ENCODE data around the gene ZDHHC8.

The ZDHHC8 gene

GRCh38 chr22:20140521-20140964 is 8.9 kb downstream of the ZDHHC8 start:
- no peak for DNase-seq (ENCODE audit: low read depth)
- H3K4me3 ChIP-seq (ENCODE audit: low read length), result no peak overlapping the region
- TF ChIP-seq, protein P1, sequence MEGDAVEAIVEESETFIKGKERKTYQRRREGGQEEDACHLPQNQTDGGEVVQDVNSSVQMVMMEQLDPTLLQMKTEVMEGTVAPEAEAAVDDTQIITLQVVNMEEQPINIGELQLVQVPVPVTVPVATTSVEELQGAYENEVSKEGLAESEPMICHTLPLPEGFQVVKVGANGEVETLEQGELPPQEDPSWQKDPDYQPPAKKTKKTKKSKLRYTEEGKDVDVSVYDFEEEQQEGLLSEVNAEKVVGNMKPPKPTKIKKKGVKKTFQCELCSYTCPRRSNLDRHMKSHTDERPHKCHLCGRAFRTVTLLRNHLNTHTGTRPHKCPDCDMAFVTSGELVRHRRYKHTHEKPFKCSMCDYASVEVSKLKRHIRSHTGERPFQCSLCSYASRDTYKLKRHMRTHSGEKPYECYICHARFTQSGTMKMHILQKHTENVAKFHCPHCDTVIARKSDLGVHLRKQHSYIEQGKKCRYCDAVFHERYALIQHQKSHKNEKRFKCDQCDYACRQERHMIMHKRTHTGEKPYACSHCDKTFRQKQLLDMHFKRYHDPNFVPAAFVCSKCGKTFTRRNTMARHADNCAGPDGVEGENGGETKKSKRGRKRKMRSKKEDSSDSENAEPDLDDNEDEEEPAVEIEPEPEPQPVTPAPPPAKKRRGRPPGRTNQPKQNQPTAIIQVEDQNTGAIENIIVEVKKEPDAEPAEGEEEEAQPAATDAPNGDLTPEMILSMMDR (IDR thresholded peaks at IDR 0.05; ENCODE audit: insufficient read depth, low read depth, low read length, missing control alignments), result no peak

- no peak overlapping the region for H3K4me3 ChIP-seq (ENCODE audit: low read length)
- no peak for DNase-seq (ENCODE audit: low read depth)
- TF ChIP-seq, protein P1 (IDR thresholded peaks at IDR 0.05; ENCODE audit: insufficient read depth, low read depth, low read length, missing control alignments), result no peak
Observed at GRCh38 chr22:20141186-20142077, 9.8 kb downstream of the ZDHHC8 start.

GRCh38 chr22:20142711-20143621 is 11.4 kb downstream of the ZDHHC8 start:
- TF ChIP-seq, protein P1 (IDR thresholded peaks at IDR 0.05; ENCODE audit: insufficient read depth, low read depth, low read length, missing control alignments), result no peak
- no peak overlapping the region for H3K4me3 ChIP-seq (ENCODE audit: low read length)
- no peak for DNase-seq (ENCODE audit: low read depth)

DNA sequence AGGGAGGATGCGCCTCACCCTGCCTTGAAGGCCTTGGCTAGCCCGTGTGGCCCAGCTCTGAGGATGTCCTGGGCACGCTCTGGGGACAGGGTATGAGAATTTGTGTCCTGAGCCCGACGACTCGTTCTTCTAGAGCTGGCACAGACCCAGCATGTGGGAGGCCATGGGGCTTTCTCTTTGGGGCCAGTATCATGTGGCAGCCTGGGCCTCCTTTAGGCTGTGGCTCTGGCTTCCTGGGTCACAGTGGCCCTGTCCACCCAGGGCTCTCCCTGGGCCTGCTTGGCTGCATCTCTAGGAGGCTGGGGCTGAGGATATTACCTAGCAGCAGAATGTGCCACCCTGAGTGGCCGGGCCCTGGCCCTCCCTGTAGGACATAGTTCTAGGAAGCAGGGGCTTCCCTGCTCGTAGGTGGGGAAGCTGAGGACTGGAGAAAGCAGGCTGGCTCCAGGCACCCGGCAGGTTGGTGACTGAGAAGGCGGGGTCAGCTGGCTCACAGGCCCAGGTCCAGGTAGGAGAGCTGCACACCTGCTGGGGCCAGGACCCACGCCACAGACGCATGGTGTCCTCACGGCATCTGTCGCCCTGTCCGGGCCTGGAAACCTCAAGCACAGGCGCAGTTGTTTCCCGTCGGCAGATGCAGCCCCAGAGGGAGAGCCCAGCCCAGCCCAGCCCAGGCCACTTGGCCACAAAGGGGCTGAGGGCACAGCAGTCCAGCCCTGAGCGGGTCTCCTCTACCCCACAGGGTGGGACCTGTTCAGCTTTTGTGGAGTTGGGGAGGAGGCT is 12.5 kb downstream of the ZDHHC8 start:
- TF ChIP-seq, protein P1 (IDR thresholded peaks at IDR 0.05; ENCODE audit: insufficient read depth, low read depth, low read length, missing control alignments), result no peak
- H3K4me3 ChIP-seq (ENCODE audit: low read length), result no peak overlapping the region
- DNase-seq (ENCODE audit: low read depth), result no peak

- TF ChIP-seq, protein P1 (IDR thresholded peaks at IDR 0.05; ENCODE audit: insufficient read depth, low read depth, low read length, missing control alignments), result no peak
- H3K4me3 ChIP-seq (ENCODE audit: low read length), result no peak overlapping the region
- DNase-seq (ENCODE audit: low read depth), result no peak
Observed at GRCh38 chr22:20145206-20145831, 13.7 kb downstream of the ZDHHC8 start.

- no peak overlapping the region for H3K4me3 ChIP-seq (ENCODE audit: low read length)
- DNase-seq (ENCODE audit: low read depth), result no peak
- TF ChIP-seq, protein P1 (IDR thresholded peaks at IDR 0.05; ENCODE audit: insufficient read depth, low read depth, low read length, missing control alignments), result no peak
Observed at GRCh38 chr22:20145832-20146223, 14.2 kb downstream of the ZDHHC8 start.

All from epithelial cell of esophagus (primary cell).